Lung (tissue), 12 donors: ENCODE data around the gene CDC37L1. TPM values are rescaled to one million over a fixed set of nuclear protein-coding genes. Genes with fewer than 3 reads are reported as not detected.

Experiments
- ATAC-seq: fragments of 200-7000 bp; cut with Tn5 transposase; one replicate; pipeline ENCODE4 v1.9.1; 2020; ENCODE audit warnings: moderate number of reproducible peaks; ENCODE audit not compliant: insufficient read depth, low FRiP score
- DNase-seq, 3 donors: peaks; one replicate each; pipeline ENCODE4 v3.0.0-alpha.2; 2013 to 2017
- H3K27ac ChIP-seq, 2 donors: one replicate each; pipeline ENCODE4 v1.5.1; 2013; ENCODE audit warnings: mild to moderate bottlenecking in 2 of 2, moderate library complexity in 2 of 2, control low read depth in 1 of 2, inconsistent platforms in 1 of 2, low read depth in 1 of 2, low read length in 1 of 2
- H3K27me3 ChIP-seq, 3 donors: one replicate each; pipeline ENCODE4 v1.5.1; 2013; ENCODE audit warnings: low read length in 2 of 3; ENCODE audit not compliant: control insufficient read depth in 3 of 3, insufficient read depth in 3 of 3
- H3K36me3 ChIP-seq, 4 donors: one replicate each; pipeline ENCODE4 v1.5.1; 2013; ENCODE audit warnings: low read length in 4 of 4, mild to moderate bottlenecking in 1 of 4, moderate library complexity in 1 of 4; ENCODE audit not compliant: control insufficient read depth in 4 of 4, insufficient read depth in 4 of 4
- H3K4me1 ChIP-seq, 5 donors: one replicate each; pipeline ENCODE4 v1.5.1; 2013; ENCODE audit warnings: low read length in 5 of 5, mild to moderate bottlenecking in 2 of 5, moderate library complexity in 1 of 5; ENCODE audit not compliant: control insufficient read depth in 5 of 5, insufficient read depth in 5 of 5
- H3K4me3 ChIP-seq: one replicate; pipeline ENCODE4 v1.5.1; 2013; ENCODE audit warnings: mild to moderate bottlenecking, control low read depth, moderate library complexity
- H3K9ac ChIP-seq, 2 donors: one replicate each; pipeline ENCODE4 v1.5.1; 2013; ENCODE audit warnings: low read length in 2 of 2, control low read depth in 1 of 2; ENCODE audit not compliant: insufficient read depth in 1 of 2
- H3K9me3 ChIP-seq, 4 donors: one replicate each; pipeline ENCODE4 v1.5.1; 2013; ENCODE audit warnings: low read length in 3 of 4, mild to moderate bottlenecking in 1 of 4, moderate library complexity in 1 of 4; ENCODE audit not compliant: control insufficient read depth in 4 of 4, insufficient read depth in 3 of 4
- WGBS, 2 donors: extraction: QIAGEN DNeasy Blood & Tissue Kit; methylation state at CpG; one replicate each; pipeline ENCODE4 v1.1.7; 2013; 5-methylcytosine and 5-hydroxymethylcytosine counted together
- polyA plus RNA-seq, 2 donors: library from polyadenylated mRNA; stranded (reverse); fragments of 200-250 nt; gene quantifications; one replicate each; pipeline ENCODE4 v1.2.1, GENCODE V29; 2013
- total RNA-seq, 2 donors: library from RNA; depleted of rRNA in 1 of 2; stranded (reverse); fragments of >200 nt in 1 of 2; gene quantifications; one replicate each; pipeline ENCODE4 v1.2.1, GENCODE V29; 2014 to 2021
- TF ChIP-seq, protein P1 (sequence below): IDR thresholded peaks from 2 replicates; pipeline ENCODE4 v1.5.1; 2012; ENCODE audit warnings: mild to moderate bottlenecking; ENCODE audit errors: control extremely low read depth, extremely low read depth
- donor health status: control.
- donor health status: control.
- donor health status: Bipolar disorder and iron deficiency.
- donor health status: healthy.
- donor health status: DM: yes; HTN: yes; CAD: no.

CDC37L1 gene
- total and polyA plus RNA-seq, 4 donors = 9.3 to 30.7 (median 14.1) TPM

DNA sequence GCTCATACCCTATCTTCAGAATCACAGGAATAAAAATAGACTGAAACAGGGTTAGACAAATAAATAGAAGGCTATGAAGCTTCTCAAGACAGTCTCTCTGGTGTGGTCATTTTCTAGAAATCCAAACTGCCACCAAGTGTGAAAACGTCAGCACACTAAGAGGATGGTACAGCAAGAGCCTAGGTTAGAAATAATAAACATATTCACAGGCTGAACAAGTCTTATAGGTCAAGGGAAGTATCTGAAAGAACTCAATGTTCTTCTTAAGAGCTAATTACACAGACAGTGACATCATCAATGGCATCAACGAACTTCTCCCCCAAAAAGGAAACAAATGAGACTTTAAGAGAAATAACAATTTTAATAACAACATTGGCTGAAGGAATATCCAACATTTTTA is 39.9 kb upstream of the CDC37L1 start:
- Histone ChIP-seq H3K27ac (no peak overlapping the region), H3K9ac (no peak overlapping the region), H3K4me3 (no peak overlapping the region), H3K4me1 (no peaks in the 10 kb centered on the region), H3K27me3 (no peaks in the 10 kb centered on the region), H3K36me3 (peaks cover 0 to 2% (median 0%) of the 10 kb centered on the region in 4 donors), H3K9me3 (no peaks in the 10 kb centered on the region)
- TF ChIP-seq, protein P1, sequence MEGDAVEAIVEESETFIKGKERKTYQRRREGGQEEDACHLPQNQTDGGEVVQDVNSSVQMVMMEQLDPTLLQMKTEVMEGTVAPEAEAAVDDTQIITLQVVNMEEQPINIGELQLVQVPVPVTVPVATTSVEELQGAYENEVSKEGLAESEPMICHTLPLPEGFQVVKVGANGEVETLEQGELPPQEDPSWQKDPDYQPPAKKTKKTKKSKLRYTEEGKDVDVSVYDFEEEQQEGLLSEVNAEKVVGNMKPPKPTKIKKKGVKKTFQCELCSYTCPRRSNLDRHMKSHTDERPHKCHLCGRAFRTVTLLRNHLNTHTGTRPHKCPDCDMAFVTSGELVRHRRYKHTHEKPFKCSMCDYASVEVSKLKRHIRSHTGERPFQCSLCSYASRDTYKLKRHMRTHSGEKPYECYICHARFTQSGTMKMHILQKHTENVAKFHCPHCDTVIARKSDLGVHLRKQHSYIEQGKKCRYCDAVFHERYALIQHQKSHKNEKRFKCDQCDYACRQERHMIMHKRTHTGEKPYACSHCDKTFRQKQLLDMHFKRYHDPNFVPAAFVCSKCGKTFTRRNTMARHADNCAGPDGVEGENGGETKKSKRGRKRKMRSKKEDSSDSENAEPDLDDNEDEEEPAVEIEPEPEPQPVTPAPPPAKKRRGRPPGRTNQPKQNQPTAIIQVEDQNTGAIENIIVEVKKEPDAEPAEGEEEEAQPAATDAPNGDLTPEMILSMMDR = no peak
- no peak for ATAC-seq
- WGBS, 2 donors = 50 to 59% methylated on average over 2 of the region's 2 CpGs
- DNase-seq = no peak

DNA sequence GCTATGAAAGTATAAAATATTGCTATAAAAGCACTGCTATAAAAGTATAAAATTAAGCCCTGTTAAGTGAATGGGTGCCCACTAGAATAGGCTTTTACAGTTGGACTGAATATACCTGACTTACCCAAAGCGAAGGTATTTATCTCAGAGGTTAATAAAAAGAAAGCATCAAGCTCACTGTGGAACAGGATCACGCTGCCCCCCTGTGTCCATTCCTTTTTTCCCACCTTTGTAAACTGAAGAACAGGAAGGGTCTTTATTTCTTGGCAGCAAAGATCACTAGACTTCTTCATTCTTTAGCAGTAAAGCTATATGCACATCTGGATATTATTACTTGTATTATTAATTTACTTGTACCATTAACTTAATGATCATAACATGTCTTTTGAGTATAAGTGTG is 39.3 kb upstream of the CDC37L1 start:
- TF ChIP-seq, protein P1 = no peak
- 65 to 66% methylated on average over 2 of the region's 2 CpGs for WGBS, 2 donors
- Histone ChIP-seq H3K4me3 (no peak overlapping the region), H3K27ac (no peak overlapping the region), H3K9me3 (no peaks in the 10 kb centered on the region), H3K9ac (no peak overlapping the region), H3K4me1 (no peaks in the 10 kb centered on the region), H3K36me3 (peaks cover 0 to 2% (median 0%) of the 10 kb centered on the region in 4 donors), H3K27me3 (no peaks in the 10 kb centered on the region)
- DNase-seq (peak; percentile 15 to 41 (median 26)), ATAC-seq (no peak)

DNA sequence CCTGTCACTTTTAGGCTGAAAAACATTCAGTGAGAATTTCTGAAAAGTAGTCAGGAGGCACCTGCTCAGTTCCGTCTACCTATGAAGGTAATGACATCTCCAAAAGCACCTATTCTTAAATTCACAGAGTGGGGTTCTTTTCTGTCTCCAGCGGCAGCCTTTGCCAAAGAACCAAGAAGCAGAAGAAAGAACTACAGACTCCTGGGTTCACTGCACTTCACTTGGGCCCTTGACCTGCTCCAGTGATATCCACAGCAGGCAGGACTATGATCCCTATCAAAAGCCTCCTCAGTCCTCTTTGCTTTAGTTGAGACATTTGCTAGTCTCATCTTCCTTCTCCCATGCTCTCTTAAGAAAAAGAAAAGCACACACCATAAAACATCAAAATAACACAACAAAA is 37.0 kb upstream of the CDC37L1 start:
- WGBS, 2 donors = 94 to 96% methylated on average over 2 of the region's 2 CpGs
- Histone ChIP-seq H3K9ac (no peak overlapping the region), H3K36me3 (peaks cover 0 to 2% (median 0%) of the 10 kb centered on the region in 4 donors), H3K27ac (no peak overlapping the region), H3K27me3 (no peaks in the 10 kb centered on the region), H3K4me1 (no peaks in the 10 kb centered on the region), H3K4me3 (no peak overlapping the region), H3K9me3 (no peaks in the 10 kb centered on the region)
- DNase-seq = no peak
- ATAC-seq = no peak
- TF ChIP-seq, protein P1 = no peak

DNA sequence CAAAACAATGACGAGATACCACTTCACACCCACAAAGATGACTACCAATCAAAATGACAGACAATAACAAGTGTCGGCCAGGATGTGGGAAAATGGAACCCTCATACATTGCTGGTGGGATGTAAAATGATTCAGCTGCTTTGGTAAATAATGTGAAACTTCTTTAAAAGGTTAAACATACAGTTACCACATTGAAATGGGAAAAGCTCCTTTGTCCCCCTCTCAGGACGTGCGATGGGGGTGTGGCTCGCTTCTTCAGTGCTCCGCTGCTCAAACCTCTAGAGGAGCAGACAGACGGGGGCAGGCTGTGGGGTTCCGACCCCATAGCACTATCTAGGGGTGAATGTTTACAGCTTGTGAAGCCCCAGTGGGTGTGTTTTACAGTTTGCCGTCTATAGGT is 25.3 kb upstream of the CDC37L1 start:
- TF ChIP-seq, protein P1 = no peak
- WGBS, 2 donors = 86 to 89% methylated on average over 9 of the region's 9 CpGs
- Histone ChIP-seq H3K9me3 (no peaks in the 10 kb centered on the region), H3K9ac (no peak overlapping the region), H3K27me3 (no peaks in the 10 kb centered on the region), H3K27ac (no peak overlapping the region), H3K4me3 (no peak overlapping the region), H3K4me1 (no peaks in the 10 kb centered on the region), H3K36me3 (peaks cover 0 to 3% (median 0%) of the 10 kb centered on the region in 4 donors)
- DNase-seq = no peak
- no peak for ATAC-seq
